ACHN (cell line): ENCODE measurements around the gene ETS1.

Experiments used
- DNase-seq: peaks from one replicate; pipeline ENCODE4 v3.0.0-alpha.2; 2015
- in situ Hi-C: cut with HindIII; loops from 2 replicates; pipeline ENCODE4 v1.10.0; 2017; ENCODE audit warnings: low sequenced_read_pairs, low pct_ligation_motif_present, low pct_unique_long_range_greater_than_20kb

The ETS1 gene

DNA sequence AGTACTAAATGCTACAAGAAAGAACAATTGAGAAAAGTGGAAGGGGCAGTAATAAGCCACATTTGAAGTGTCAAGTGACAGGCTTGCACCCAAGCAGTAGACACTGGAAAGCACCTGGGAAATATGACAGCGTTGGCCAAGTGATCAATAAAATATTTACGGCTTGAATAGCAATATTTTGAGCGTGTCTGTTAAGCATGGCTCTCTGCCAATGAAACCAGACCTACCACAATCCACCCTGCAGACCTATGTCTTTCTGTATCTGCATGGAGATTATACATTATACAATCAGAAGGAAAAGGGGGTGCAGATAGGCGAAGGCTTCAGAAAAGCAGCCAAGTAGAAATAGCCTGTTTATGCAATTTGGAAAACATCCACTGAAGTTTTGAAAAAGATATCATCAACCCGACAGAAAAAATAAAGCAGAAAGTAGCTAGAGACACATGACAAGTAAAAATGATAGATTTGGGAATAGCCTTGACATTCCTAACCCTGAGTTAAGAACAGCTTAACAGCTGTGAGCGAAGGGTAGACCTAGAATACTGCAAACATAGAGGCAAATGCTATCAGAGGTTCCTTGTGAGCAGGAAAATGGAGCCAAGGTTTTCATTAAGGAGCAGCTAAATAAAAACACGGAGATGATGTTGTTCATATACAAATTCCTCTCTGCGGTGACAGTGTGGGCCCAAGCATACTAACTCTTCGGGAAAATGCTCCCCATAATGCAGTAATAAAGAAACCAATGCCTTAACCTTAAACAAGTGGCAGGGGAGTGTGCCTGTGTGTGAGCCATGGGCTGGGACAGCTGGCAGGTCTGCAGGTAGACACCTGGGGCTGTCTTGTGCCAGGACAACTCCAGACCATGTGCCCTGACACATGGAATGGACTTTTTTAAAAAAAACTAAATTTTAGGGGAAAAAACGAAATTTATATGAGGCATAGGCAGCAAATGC lies 71.3 kb downstream of the ETS1 start:
- in situ Hi-C loops = no loop called here
- no peak for DNase-seq

DNA sequence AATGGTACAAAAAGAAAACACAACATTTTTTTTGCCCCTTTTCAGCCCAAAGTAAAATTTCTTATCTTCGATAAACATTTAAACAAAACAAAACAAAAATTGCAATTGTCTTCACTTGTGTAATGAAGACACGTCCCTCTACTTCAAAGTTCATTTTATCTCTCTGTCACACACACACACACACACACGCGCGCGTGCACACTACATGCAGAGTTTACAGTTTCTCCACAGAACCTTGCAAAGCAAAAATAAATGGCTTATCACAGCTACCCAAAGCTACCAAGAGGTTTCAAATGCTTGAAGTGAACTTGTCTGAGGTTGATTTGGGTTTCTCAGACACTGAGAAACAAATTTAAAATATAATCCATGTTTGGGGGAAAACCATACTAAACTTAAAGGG lies 72.3 kb downstream of the ETS1 start:
- no peak for DNase-seq
- in situ Hi-C loops = no loop called here

DNA sequence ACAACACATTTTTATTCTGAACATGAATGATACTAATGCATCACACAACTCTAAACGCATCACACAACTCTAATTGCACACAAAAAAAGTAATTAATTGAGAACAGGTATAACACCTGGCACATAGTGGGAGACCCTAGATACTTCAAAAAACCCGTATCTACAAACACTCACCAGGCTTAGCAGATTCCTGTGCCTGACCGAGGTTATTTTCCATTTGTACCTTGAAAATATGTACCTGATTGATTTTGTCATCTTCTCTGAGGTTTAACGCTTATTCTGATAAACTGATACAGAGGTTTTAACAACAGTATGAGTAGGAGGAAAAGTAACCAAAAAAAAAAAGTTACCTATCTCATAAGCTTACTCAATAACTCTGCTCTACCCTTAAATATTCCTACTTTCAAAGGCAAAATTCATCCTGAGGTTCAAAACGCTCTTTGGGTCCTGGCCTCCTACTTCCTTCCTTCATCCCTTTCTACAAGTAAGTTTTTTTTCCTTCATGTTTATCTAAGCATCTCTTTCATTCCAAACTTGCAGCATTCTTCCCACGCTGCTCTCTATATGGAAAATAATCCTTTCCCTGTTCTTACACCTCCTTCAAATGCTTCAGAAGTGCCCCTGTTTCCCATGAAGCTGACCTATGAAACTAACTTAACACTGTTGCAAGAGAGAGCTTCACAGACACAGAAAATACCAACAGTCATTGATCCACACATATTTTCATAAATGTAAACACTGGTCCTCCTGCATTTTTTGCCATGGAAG lies 73.3 kb downstream of the ETS1 start:
- in situ Hi-C loops = no loop called here

DNA sequence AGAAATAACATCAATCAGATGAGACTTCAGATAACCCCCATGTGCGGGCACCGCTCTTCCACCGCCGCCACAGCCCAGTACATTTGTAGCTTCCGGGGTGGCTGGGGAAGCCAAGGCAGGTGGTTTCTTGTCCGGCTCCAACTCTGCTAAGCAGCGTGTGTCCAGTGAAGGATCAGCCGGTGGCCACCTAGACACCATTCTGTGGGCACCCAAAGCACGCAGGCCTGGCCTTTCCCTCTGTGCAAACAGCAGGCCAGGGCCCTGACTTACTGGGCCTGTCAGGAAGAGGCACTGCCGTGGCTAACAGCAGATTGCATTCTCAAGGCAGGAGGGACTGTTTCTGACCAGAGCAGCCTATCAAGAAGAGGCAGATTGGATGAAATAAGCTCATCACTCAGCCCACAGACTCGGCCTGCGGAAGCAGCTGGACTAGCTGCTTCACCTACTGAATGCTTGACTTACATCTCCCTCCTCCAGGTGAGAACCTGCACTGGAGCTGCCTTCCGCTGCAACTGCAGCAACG lies 74.8 kb downstream of the ETS1 start:
- no peak for DNase-seq
- in situ Hi-C loops = no loop called here

More for the DNA sequence above, 73.3 kb downstream of the ETS1 start:
- DNase-seq = no peak

DNA sequence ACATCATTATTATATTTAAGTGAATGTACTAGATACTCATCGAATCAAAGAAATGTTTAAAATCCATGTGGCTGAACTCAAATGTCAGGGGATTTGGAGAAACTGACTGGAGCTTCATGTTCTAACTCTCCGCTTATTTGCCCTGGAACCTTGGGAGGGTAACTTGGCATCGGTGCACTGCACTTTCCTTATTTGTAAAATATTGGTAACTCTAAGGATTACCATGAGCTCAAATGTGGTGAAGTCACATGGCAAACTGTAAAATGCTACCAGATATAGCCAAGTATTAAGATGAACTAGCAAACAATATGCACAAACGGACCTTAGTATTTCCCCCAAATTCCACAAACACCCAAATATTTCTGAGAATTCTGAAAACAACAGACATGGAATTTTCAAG lies 75.6 kb downstream of the ETS1 start:
- DNase-seq = no peak
- in situ Hi-C loops = no loop called here

DNA sequence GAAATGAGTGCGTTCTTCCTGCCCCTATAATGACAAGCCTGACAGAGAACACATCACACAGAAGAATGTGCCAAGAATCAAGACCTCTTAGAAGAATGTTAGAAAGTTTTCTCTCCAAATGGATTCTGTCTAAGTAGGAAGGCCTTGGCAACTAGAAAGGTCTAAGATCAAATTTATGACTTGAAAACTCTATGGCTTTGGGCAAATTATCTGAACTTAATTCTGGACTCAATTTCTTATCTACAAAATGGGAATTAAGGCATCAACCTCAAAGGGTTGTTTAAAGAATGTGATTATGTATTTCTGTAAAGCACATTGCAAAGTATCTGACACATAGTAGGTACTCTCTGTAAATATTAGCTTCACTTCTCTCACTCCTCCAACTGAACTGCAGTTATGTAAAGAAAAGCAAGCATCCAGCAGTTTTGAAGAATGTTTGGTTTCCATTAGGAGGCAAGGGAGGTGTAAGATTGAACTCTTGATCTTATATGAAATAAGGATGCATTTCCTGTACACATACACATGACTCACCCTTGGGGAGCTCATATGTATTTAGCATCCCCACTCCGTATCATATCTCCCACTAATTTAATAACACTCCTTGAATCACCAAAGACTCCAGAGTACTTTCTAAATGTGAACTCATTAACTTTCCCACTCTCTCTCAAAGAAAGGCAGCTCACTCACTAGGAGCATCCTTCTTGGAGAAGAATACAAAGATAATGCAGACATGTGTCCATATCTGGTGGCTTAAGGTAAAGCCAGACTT lies 77.6 kb downstream of the ETS1 start:
- no peak for DNase-seq
- in situ Hi-C loops = no loop called here

DNA sequence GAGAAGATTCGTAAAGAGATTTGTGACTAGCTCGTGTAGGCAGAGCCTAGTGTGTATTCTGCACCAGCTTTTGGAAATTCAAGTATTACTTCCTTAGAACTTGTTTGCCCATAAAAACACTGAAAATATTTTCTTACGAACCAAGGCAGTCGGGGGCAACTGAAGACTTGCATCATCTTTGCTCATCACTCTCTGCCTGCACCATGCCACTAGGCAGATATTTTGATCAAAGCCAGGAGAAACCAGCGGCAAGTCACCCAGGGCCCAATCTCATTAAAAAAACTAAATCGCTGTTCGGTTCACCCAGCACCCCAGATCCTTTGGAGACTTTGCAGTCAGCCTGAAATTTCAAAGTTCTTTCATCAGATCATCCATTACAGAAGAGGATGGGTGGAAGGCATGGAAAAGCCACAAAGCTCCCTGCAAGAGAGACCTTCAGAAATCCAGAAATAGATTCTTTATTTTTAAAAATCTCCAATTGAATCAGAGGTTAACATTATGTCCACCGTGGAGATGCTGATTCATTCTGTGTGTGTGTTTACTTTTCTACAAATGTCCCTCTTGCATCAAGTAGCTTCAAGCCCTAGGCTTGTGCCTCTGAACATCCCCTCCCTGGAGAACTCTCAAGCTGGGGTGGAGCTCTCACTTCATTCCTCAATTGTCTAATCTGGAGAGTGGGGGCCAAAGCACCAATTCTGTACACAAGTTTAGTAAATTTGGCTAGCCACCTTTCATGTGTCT lies 78.4 kb downstream of the ETS1 start:
- in situ Hi-C loops = no loop called here
- no peak for DNase-seq

DNA sequence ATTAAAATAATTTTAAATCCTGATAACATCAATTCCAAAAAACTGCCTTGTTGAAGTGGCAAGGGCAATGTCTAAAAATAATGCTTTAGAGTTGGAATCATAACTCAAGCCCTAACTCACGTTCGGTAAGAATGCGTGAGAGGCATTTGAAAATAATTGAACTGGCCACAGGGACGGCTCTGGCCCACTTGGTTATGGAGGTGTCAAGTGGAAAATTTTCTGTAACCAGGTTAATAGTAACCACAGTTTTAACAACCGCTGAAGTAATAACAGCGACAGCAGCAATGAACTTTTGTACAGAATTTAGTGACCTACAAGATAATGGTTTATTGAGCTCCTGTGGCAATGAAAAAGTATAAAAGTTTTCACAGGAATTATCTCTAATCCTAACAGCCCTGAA lies 79.4 kb downstream of the ETS1 start:
- in situ Hi-C loops = no loop called here
- DNase-seq = no peak

DNA sequence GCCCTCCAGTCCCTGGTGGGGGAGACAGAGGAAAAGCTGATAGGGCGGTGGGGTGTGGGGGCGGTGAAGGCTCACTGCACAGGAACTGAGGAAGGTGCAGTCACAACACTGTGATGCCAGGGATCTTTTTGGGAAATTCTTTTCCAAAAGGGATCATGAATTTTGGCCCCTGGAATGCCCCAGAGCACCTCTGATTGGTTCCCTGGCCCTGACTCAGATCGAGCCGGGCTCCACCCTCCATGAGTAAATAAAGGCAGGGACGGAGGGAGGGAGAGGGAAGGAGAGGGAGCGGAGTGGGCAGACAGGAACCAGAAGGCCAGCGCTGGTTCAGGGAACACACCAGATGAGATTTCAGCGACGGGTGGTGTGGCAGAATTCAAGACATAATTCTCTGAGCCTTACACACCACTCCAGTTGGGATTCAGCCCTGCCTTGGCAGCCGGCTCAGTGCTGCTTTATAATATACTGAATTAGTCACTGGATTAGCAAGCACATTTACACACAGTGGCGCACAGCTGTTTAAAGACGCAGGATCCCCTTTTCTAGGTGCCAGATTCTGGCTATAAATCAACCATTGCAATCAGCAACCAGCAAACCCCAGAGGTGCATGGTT lies 80.3 kb downstream of the ETS1 start:
- peak; percentile 74 for DNase-seq
- in situ Hi-C loops = no loop called here

DNA sequence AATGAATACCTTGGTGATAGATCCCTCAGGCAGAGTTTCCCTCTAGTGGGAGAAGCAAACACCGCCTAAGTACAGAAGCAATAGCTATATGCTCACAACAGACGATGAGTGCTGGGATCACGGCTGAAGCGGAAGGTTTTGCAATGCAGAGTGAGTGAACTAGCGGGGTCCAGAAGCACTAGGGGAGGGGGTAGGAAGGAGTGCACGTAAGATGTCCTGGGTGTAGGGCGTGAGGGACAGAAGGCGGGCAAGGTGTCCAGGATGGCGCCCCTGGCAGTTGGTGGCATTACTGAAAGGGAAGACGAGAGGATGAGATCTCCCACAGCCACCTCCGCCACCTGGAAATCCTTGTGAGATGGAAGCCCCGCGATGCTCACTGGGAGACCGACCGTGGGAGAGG lies 81.0 kb downstream of the ETS1 start:
- in situ Hi-C loops = no loop called here
- DNase-seq = no peak

DNA sequence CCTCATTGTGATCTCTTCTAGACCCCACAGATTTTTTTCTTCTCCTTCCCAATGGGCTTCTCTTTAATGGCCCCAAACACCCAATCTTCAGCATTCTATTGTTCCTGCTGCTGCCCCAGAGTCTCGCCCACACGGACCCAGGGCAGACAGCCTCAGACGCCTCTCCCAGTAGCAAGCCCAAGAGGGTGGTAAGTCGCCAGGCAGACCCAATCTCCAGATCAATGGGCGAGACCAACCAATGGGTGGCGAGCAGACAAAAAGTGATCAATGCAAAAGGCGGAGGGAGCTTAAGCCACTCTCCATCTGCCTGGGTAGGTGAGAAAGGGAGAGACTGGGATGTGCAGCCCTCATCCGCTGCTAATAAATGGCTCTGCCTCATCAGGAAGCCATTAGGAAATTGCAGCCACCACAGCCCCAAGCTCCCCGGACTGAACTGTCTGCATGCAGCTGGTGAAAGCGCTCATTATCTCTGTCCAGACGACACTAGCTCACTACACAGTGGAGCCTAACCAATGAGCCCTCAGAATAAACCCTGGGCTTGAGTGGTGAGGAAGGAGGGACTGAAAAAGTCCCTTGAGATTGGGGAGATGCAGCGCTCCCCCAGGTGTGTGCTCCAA lies 81.8 kb downstream of the ETS1 start:
- no peak for DNase-seq
- in situ Hi-C loops = no loop called here

DNA sequence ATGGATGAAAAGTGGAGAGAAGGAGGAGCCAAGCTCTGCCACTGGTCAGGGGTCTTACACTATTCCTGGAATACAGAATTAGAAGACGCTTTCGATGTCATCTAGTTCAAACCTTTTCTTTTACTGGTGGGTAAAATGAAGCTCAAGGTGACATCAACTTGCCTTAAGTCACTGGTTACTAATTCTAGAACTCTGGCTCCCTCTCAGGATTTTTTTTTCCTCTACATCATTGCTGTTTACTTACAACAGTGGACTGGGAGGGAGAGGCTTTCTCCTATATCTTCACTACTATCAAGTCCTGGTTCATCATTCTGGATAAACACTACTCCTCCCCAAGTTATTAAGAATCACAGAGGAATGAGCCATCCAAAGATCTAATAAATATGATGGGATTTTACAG lies 82.9 kb downstream of the ETS1 start:
- DNase-seq = no peak
- in situ Hi-C loops = no loop called here

DNA sequence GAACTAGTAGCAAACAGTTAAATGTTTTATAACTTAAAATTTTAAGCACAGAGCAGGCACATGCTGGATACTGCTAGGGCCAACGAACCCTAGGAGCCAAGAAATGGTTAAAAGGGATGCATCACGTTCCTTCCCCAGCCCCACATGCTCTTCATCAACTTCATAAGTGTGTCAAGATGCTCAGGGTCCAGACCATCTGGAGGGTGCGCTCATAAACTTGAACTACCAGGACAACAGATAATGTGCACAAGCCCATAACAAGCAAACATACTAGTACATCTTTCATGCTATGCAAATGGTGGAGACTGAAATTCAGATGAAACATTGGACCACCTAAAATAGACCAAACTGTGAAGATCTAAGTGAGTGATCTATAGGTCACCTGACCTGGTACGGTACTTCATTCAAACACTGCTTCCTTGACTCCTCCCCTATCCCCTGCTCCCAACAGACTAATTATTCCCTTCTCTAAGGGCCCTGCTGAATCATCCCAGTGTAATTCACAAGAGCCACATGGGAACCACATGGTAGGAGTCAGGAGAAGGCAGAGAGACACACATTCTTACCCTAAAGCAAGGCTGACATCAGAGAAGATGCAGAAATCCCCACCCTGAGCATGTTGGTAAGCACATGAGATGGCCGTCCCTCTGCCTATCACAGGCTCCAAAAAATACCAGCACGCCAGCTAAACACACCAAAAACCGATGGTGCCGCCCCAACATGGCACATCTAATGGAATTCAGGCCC lies 83.9 kb downstream of the ETS1 start:
- in situ Hi-C loops = no loop called here

DNA sequence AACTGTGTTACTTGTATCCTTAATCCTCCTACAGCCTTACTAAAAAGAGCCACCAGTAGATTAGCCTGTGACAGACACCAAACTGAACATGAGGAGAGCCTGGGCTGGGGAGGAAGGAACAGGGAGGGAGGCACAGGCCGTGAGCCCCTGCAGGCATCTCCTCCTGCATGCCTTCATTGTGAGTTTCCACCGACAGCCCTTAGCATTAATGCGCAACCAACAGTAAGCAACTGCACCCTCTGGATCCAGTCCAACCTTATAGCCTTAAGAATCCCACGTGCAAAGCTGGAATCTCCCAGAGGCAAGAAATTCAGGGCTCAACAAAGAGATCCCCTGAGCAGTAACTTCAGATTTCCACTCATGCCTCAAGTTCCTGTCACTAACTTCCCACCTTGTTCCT lies 84.6 kb downstream of the ETS1 start:
- in situ Hi-C loops = no loop called here
- no peak for DNase-seq

More for the DNA sequence above, 83.9 kb downstream of the ETS1 start:
- no peak for DNase-seq

DNA sequence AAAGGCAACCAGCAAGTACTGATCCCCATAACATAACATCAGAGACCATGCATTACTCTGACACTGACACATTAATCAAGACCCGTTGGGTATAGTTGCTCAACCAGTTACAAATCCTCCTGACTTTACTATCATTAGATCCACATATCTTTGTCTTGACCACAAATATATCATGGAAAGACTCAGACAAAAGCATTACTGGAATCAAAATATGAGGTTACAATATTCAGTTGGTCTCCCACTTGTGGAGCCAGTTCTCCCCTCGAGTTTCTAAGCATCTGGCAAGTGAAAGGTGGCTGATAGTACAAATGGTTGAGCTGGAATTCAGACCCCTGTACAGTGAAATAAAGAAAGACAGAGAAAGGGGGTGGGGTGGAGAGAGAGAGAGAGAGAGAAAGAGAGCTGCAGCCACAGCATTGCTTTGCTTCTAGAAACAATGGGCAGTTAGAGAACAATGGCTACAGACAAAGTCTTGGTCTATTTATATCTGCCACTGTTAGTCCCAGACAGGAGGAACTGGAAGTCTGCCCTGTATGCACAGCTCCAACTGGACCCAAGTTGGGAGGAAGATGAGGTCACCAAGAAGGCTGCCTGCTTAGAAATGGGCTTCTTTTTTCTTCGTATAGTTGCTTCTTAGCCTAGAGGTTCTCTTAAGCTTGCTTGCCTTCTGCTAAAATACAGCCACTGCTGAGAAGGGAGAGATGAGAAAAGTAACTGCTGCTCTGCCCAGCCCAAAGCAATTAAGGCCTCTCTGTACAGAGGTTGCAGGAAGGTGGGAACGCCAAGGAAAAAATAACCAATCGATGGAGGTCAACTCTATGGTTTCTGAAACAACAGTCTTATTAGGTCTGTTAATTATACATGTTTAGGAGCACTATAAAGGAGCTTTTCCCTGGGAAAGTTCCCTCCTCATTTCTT lies 85.5 kb downstream of the ETS1 start:
- in situ Hi-C loops = no loop called here
- no peak for DNase-seq

DNA sequence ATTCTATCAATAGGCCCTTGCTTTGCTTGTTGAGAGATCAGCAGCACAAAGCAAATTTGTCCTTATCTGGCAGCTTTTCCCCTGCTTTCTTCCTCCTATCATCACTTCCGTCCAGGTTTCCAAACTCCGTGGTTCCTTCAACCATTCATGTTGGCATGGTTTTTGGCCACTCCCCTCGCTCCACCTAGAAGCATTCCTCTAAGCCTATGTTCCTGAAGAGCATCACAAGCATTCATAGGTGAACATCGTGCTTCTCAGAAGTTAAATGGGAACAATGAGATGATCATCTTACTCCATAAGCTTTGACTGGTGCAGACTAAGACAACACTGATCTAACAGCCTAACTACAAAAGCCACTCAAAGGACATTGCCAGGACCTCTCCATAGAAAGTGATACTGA lies 86.3 kb downstream of the ETS1 start:
- no peak for DNase-seq
- in situ Hi-C loops = no loop called here
